H9 (cell line): Measurements from ENCODE around the gene SH3GL3. TPM values are rescaled to one million over a fixed set of nuclear protein-coding genes. Genes with fewer than 3 reads are reported as not detected.

Experiments
- DNase-seq: peaks from one replicate; pipeline ENCODE4 v3.0.0-alpha.2; 2017
- H2AFZ ChIP-seq: one replicate; pipeline ENCODE4 v1.6.1; 2013; ENCODE audit warnings: mild to moderate bottlenecking, low read length, control low read depth, moderate library complexity
- H2AK5ac ChIP-seq: 2 replicates; pipeline ENCODE4 v1.6.1; 2013; ENCODE audit warnings: low read length, control low read depth, mixed read lengths; ENCODE audit not compliant: insufficient read length
- H2BK120ac ChIP-seq: one replicate; pipeline ENCODE4 v1.6.1; 2013; ENCODE audit warnings: low read depth, mild to moderate bottlenecking, low read length, control low read depth, inconsistent platforms; ENCODE audit not compliant: poor library complexity, severe bottlenecking
- H2BK12ac ChIP-seq: 2 replicates; pipeline ENCODE4 v1.6.1; 2013; ENCODE audit warnings: low read length, control low read depth, mixed read lengths, low read depth; ENCODE audit not compliant: insufficient read length
- H2BK15ac ChIP-seq: 2 replicates; pipeline ENCODE4 v1.6.1; 2013; ENCODE audit warnings: low read depth, low read length, control low read depth
- H2BK20ac ChIP-seq: one replicate; pipeline ENCODE4 v1.6.1; 2013; ENCODE audit warnings: low read depth, mild to moderate bottlenecking, low read length, control low read depth, inconsistent platforms; ENCODE audit not compliant: poor library complexity, severe bottlenecking
- H2BK5ac ChIP-seq: 2 replicates; pipeline ENCODE4 v1.6.1; 2013; ENCODE audit warnings: low read length, control low read depth, mixed read lengths; ENCODE audit not compliant: insufficient read length
- H3K14ac ChIP-seq: 2 replicates; pipeline ENCODE4 v1.6.1; 2013; ENCODE audit warnings: low read length, control low read depth; ENCODE audit not compliant: insufficient read depth
- H3K18ac ChIP-seq: 2 replicates; pipeline ENCODE4 v1.6.1; 2013; ENCODE audit warnings: low read depth, mild to moderate bottlenecking, mixed read lengths, low read length, control low read depth; ENCODE audit not compliant: insufficient read length
- H3K23ac ChIP-seq: 2 replicates; pipeline ENCODE4 v1.6.1; 2013; ENCODE audit warnings: low read length, control low read depth, mixed read lengths, low read depth; ENCODE audit not compliant: insufficient read length
- H3K23me2 ChIP-seq: 2 replicates; pipeline ENCODE4 v1.6.1; 2013; ENCODE audit warnings: low read depth, mild to moderate bottlenecking, mixed read lengths, low read length, control low read depth; ENCODE audit not compliant: insufficient read length, poor library complexity, severe bottlenecking
- H3K27ac ChIP-seq: 2 replicates; pipeline ENCODE4 v1.5.1; 2013; ENCODE audit warnings: low read length, control low read depth, mixed read lengths, low read depth; ENCODE audit not compliant: insufficient read length
- H3K27me3 ChIP-seq: 2 replicates; pipeline ENCODE4 v1.6.1; 2013; ENCODE audit warnings: low read length, control low read depth, inconsistent platforms; ENCODE audit not compliant: insufficient read depth
- H3K4ac ChIP-seq: 2 replicates; pipeline ENCODE4 v1.6.1; 2013; ENCODE audit warnings: low read depth, mild to moderate bottlenecking, control low read depth, inconsistent platforms, low read length, moderate library complexity
- H3K4me1 ChIP-seq: 2 replicates; pipeline ENCODE4 v1.6.1; 2013; ENCODE audit warnings: low read length, control low read depth, inconsistent platforms; ENCODE audit not compliant: insufficient read depth
- H3K4me2 ChIP-seq: 2 replicates; pipeline ENCODE4 v1.6.1; 2013; ENCODE audit warnings: low read length, control low read depth, mixed read lengths; ENCODE audit not compliant: insufficient read length, insufficient read depth
- H3K56ac ChIP-seq: 2 replicates; pipeline ENCODE4 v1.6.1; 2013; ENCODE audit warnings: low read depth, mild to moderate bottlenecking, mixed read lengths, low read length, control low read depth; ENCODE audit not compliant: insufficient read length
- H3K79me1 ChIP-seq: 2 replicates; pipeline ENCODE4 v1.6.1; 2013; ENCODE audit warnings: low read depth, mild to moderate bottlenecking, moderate library complexity, low read length, control low read depth, inconsistent platforms; ENCODE audit not compliant: insufficient read depth, poor library complexity, severe bottlenecking
- H3K79me2 ChIP-seq: 2 replicates; pipeline ENCODE4 v1.6.1; 2013; ENCODE audit warnings: low read length, control low read depth, inconsistent platforms; ENCODE audit not compliant: insufficient read depth
- H3K9ac ChIP-seq: 2 replicates; pipeline ENCODE4 v1.6.1; 2013; ENCODE audit warnings: low read length, control low read depth, mixed read lengths; ENCODE audit not compliant: insufficient read length; ENCODE audit errors: extremely low read depth
- H3K9me3 ChIP-seq: one replicate; pipeline ENCODE4 v1.6.1; 2013; ENCODE audit warnings: low read depth, low read length, inconsistent platforms; ENCODE audit not compliant: control insufficient read depth
- H3T11ph ChIP-seq: one replicate; pipeline ENCODE4 v1.6.1; 2013; ENCODE audit warnings: mild to moderate bottlenecking, low read length, control low read depth, inconsistent platforms
- H4K20me1 ChIP-seq: one replicate; pipeline ENCODE4 v1.6.1; 2013; ENCODE audit not compliant: control insufficient read depth, insufficient read length, insufficient read depth
- H4K5ac ChIP-seq: 2 replicates; pipeline ENCODE4 v1.6.1; 2013; ENCODE audit warnings: low read depth, mild to moderate bottlenecking, mixed read lengths, low read length, control low read depth; ENCODE audit not compliant: insufficient read length
- H4K8ac ChIP-seq: replicated peaks from 2 replicates; pipeline ENCODE4 v1.6.1; 2013; ENCODE audit warnings: low read length, control low read depth, mixed read lengths, low read depth; ENCODE audit not compliant: insufficient read length
- H4K91ac ChIP-seq: 2 replicates; pipeline ENCODE4 v1.6.1; 2013; ENCODE audit warnings: low read depth, mild to moderate bottlenecking, moderate library complexity, mixed read lengths, low read length, control low read depth; ENCODE audit not compliant: insufficient read length
- H3K27ac Mint-ChIP-seq, 3 experiments: 2 replicates in 2 of 3; 3 replicates in 1 of 3; pipeline ENCODE4 v1.8.0; 2020 to 2021; ENCODE audit warnings: mixed read lengths in 3 of 3, mild to moderate bottlenecking in 1 of 3, moderate library complexity in 1 of 3
- H3K27me3 Mint-ChIP-seq: 2 replicates; pipeline ENCODE4 v1.8.0; 2021; ENCODE audit warnings: low read depth, mild to moderate bottlenecking, moderate library complexity, mixed read lengths
- H3K36me3 Mint-ChIP-seq, 3 experiments: 2 replicates in 2 of 3; 3 replicates in 1 of 3; pipeline ENCODE4 v1.8.0; 2020 to 2021; ENCODE audit warnings: low read depth in 3 of 3, mixed read lengths in 3 of 3; ENCODE audit not compliant: insufficient read depth in 1 of 3
- H3K4me1 Mint-ChIP-seq, 2 experiments: 2 replicates each; pipeline ENCODE4 v1.8.0; 2020; ENCODE audit warnings: mixed read lengths in 2 of 2
- H3K4me3 Mint-ChIP-seq, 2 experiments: 2 replicates in 1 of 2; 3 replicates in 1 of 2; pipeline ENCODE4 v1.8.0; 2020 to 2021; ENCODE audit warnings: mild to moderate bottlenecking in 2 of 2, mixed read lengths in 2 of 2, moderate library complexity in 1 of 2
- H3K9me3 Mint-ChIP-seq, 2 experiments: 2 replicates in 1 of 2; 3 replicates in 1 of 2; pipeline ENCODE4 v1.8.0; 2020; ENCODE audit warnings: mild to moderate bottlenecking in 2 of 2, mixed read lengths in 2 of 2, moderate library complexity in 1 of 2
- WGBS: extraction: QIAGEN DNeasy Blood & Tissue Kit; methylation state at CpG from one replicate; pipeline ENCODE4 v1.1.7; 2013; ENCODE audit warnings: missing lambda C conversion rate, low lambda C conversion rate, mixed read lengths; ENCODE audit not compliant: insufficient read length; ENCODE audit errors: extremely low coverage; 5-methylcytosine and 5-hydroxymethylcytosine counted together
- total RNA-seq: library from RNA; stranded (reverse); gene quantifications from 2 replicates; pipeline ENCODE4 v1.2.1, GENCODE V29; 2021
- TF ChIP-seq, protein P1 (sequence below): fragments of 200-600 bp; sonication (generic); conservative IDR thresholded peaks from 3 replicates; pipeline ENCODE4 v1.8.0; 2021; ENCODE audit warnings: antibody characterized with exemption, mild to moderate bottlenecking

Gene SH3GL3
- total RNA-seq, 1 experiment from 2014 or later = 11.2 TPM

DNA sequence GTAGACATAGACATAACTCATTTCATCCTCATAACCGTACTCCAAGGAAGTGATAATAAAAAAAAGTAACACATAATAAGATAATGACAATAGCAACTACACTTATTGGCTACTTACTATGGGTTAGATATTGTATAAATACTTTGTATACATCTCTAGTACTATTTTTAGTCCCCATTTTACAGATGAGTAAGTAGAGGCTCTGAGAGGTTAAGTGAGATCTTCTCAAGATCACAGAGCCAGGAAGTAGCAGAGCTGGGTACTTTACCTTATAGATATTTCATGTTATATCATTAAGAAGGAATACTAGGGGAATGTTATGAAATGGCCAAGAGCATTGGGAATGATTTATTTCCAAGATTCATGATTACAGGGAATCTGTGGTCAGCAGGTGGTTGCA is 157.4 kb downstream of the SH3GL3 start:
- DNase-seq = no peak
- Histone ChIP-seq H3K9ac (no peak overlapping the region), H3K18ac (no peak overlapping the region), H2AFZ (no peak overlapping the region), H2BK12ac (no peak overlapping the region), H4K5ac (no peak overlapping the region), H3K79me2 (no peaks in the 10 kb centered on the region), H3T11ph (no peak overlapping the region), H2BK15ac (no peak overlapping the region), H3K4ac (no peak overlapping the region), H2BK120ac (no peak overlapping the region), H3K4me1 (no peaks in the 10 kb centered on the region), H3K27ac (no peak overlapping the region), H3K14ac (no peak overlapping the region), H4K8ac (no peak overlapping the region), H3K79me1 (no peaks in the 10 kb centered on the region), H3K27me3 (no peaks in the 10 kb centered on the region), H4K91ac (no peak overlapping the region), H3K9me3 (no peaks in the 10 kb centered on the region), H2AK5ac (no peak overlapping the region), H4K20me1 (no peaks in the 10 kb centered on the region), H2BK5ac (no peak overlapping the region), H3K23ac (no peak overlapping the region), H3K56ac (no peak overlapping the region), H2BK20ac (no peak overlapping the region), H3K4me2 (no peak overlapping the region), H3K23me2 (no peaks in the 10 kb centered on the region)
- TF ChIP-seq, protein P1, sequence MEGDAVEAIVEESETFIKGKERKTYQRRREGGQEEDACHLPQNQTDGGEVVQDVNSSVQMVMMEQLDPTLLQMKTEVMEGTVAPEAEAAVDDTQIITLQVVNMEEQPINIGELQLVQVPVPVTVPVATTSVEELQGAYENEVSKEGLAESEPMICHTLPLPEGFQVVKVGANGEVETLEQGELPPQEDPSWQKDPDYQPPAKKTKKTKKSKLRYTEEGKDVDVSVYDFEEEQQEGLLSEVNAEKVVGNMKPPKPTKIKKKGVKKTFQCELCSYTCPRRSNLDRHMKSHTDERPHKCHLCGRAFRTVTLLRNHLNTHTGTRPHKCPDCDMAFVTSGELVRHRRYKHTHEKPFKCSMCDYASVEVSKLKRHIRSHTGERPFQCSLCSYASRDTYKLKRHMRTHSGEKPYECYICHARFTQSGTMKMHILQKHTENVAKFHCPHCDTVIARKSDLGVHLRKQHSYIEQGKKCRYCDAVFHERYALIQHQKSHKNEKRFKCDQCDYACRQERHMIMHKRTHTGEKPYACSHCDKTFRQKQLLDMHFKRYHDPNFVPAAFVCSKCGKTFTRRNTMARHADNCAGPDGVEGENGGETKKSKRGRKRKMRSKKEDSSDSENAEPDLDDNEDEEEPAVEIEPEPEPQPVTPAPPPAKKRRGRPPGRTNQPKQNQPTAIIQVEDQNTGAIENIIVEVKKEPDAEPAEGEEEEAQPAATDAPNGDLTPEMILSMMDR = no peak
- no peaks in the 10 kb centered on the region for H3K27me3 Mint-ChIP-seq
- no CpG with 5 or more reads among the region's 1 CpG for WGBS
- peaks cover 13 to 19% (median 18%) of the 10 kb centered on the region in 3 experiments for H3K36me3 Mint-ChIP-seq
- no peaks in the 10 kb centered on the region for H3K4me1 Mint-ChIP-seq
- no peak overlapping the region for H3K27ac Mint-ChIP-seq
- H3K9me3 Mint-ChIP-seq = peaks cover 18% of the 10 kb centered on the region in 2 experiments
- no peak overlapping the region for H3K4me3 Mint-ChIP-seq
